GM21576 (cell line): ENCODE measurements around the gene PLA2G4D.

ENCODE experiments used
- ATAC-seq: cut with Tn5 transposase; IDR thresholded peaks from one replicate; pipeline ENCODE4 v1.9.1; 2021; ENCODE audit warnings: mild to moderate bottlenecking, moderate library complexity; ENCODE audit not compliant: unreplicated experiment

Gene PLA2G4D

DNA sequence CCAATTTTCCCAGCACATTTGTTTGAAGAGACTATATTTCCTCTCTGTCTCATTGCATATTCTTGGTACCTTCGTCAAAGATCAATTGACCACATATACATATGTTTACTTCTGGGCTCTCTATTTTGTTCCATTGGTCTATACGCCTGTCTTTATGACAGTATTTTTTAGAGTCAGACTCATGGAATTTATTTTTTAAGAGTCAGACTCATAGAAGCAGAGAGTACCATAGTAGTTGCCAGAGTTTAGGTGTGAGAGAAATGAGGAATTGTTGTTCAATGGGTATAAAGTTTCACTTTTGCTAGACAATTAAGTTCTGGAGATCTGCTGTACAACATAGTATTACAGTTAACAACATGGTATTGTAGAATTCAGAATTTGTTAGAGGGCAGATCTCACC, 35.0 kb upstream of the PLA2G4D start:
- ATAC-seq: no peak

DNA sequence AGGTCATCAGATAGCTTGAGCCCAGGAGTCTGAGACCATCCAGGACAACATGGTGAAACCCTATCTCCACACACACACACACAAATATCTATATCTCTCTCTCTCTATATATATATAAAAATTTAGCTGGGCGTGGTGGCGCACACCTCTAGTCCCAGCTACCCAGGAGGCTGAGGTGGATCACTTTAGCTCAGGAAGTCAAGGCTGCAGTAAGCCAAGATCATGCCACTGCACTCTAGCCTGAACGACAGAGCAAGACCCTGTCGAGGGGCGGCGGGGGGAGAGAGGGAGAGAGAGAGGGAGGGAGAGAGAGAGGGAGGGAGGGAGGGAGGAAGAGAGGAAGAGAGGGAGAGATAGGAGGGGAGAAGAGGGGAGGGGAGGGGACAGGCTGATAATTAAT, 34.1 kb upstream of the PLA2G4D start:
- ATAC-seq: no peak

DNA sequence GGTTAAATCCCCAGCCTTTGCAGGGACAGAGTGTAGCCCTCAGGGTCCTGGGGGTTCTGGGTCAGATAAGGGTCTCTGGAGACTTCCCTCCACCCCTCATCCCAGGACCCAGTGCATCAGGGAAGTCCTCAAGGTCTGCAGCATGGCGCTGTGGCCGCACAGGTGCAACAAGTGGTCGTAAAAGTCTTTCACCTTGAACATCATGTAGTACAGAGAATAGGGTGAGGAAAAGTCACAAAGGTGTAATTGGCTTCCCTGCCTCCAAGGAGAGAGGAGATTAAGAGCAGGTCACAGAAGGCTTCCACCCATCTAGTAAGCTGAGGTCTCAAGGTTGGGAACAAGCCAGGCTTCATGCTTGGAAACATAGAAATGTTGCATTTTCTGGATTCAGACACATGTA, 29.2 kb upstream of the PLA2G4D start:
- no peak for ATAC-seq

DNA sequence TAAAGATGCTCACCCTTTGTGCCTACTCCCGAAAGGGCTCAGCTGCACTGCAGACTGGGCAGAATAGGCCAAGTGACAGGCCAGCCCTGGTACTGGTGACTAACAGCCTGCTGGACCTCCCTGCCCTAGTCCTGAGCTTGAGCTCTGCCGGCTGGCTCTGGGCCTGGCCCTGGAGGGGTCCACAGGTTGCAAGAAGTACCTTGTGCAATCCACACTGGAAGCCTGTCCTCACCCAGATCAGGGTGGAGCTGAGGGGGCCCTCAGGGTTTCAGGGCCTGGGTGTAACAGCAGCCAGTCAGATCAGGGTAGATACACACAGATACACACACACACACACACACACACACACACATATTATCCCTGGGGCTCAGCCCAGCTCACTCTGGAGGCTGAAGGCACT, 27.3 kb upstream of the PLA2G4D start:
- ATAC-seq: no peak

DNA sequence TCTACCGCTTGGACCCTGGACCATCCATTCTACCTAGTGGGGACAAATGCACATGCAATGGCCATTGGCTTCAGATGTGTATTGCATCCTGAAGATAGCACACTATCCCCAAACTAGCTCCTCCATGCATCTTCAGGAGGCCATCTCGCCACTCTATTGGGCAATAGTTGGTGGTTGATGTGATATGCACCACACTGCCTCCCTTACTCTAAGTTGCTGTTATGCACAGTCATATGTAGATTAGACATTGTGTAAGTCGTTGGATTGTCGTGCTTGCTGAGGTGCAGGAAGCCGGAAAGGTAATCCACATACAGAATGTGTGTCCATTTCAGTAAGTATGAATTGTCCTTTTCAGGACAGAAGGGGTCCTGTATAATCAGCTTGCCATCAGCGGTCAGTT, 26.7 kb upstream of the PLA2G4D start:
- no peak for ATAC-seq

DNA sequence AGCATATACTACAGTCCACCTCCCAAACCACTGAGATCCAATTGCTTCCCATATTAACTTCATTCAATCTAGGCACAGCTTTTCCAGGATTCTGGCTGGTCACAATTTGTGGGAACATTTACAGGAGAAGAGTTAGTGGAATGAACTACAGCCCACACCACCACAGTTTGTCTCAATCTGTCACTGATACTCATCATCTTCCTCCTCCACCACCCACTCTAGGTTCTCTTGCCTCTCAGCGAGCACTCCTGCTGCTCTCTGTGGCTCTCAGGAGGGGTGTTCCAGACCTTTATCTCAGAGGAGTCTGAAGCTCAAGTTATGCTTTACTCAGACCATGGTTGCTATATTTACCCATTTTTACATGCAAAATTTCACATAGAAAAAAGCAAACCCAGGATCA, 25.9 kb upstream of the PLA2G4D start:
- no peak for ATAC-seq

DNA sequence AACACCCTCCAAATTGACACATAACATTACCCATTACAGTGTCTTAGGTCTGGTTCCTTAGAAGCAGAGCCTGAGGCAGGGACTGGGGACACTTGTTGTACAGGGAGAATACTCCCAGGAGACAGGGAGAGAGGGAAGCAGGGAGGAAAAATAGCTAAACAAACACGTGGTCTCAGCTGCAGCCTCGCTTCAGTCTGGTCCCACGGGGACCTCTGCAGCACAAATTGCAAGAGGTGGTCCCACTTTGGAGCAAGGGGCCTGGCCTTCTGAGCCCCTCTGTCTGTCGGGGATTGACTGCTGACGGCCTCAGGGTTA, 25.0 kb upstream of the PLA2G4D start:
- ATAC-seq: no peak

DNA sequence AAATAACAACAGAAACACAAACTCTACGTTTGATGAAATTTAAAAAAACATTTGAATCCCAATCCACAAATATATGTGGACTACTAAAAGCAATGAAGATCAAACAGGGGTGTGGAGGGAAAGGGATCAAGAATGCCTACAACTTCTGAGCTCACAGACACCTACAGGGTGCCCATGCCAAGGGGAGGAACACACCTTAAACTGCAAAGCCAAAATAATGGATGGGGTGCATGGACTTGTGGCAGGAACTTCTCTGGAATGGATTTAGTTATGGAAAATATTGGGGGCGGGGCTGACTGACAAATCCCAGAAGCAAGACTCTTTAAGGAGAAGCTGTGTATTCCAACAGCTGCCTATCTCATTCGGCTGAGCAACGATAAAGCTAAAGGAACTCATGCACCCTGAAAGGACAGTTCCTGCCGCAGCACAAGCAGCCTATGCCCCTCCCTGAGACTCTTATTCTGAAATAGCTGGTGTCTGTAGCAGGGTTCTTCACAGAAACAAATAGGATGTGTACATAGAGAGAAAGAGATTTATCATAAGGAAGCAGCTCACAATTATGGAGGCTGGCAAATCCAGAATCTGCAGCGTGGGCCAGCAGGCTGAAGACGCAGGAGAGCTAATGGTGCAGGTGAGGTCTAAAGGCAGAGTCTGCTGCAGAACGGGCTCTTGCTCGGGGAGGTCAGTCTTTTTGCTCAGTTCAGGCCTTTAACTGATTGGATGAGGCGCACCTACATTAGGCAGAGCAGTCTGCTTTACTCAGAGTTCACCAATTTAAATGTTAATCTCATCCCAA, 24.5 kb upstream of the PLA2G4D start:
- no peak for ATAC-seq

DNA sequence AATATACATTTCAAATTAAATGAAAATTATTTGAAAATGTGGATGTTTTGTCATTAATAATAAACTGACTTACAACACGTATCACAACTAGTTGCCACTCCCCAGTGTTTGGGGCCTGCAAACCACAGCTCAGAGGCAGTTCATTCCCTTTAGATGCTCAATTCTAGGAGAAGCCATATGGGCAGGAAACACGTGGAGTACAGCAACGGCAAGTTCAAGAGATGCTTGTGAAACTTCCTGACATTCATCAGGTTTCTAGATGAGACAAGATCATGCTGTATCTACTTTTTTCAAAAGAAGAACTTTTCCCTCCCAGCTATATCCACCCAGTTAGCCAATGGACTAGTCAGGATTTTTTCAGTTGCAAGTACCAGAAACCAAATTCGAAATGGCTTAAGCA, 17.6 kb upstream of the PLA2G4D start:
- no peak for ATAC-seq

DNA sequence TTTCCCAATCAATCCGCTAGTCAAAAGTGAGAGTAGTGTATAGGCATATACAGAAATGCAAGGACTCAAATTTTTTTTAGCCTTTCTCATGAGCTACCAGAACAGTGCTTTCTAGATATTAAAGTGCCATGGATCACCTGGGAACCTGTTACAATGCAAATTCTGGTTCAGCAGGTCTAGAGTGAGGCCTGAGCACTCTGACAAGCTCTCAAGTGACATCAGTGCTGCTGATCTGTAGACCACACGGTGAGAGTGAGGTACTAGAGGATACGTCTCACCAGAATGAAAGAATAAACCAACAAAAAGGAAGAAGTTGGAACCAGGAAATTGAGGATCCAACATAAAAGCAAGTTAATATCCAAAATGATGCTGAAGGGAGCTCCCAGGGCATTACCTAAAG, 16.0 kb upstream of the PLA2G4D start:
- no peak for ATAC-seq

DNA sequence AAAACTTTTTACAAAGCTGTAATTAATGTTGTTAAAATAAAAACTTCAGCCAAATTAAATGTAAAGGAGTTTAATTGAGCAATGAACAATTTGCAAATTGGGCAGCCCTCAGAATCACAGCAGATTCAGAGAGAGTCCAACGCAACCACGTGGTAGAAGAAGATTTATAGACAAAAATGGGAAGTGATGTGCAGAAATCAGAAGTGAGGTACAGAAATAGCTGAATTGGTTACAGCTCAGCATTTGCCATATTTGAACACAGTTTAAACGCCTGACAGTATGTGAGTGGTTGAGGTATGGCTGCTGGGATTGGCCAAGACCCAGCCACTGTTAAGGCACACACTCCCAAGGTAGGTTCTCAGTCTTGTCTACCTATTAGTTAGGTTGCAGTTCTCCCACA, 14.4 kb upstream of the PLA2G4D start:
- ATAC-seq: no peak

DNA sequence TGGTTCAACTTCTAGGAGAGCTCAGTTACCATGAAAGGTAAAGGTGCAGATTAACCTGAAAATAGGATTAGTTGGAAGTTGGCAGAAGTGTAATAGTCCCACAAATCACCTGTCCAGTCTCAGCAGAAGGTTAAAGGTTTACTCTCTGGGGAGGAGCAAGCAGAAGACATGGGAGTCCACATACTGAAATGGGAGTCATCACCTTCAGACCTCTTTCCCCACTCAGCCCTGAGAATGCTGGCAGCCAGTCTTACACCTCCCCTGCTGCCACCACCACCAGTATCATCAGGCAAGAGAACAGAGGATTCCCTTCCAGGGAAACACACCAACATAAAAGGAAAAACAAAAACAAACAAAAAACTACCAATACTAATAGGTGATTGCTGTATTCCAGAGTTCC, 13.8 kb upstream of the PLA2G4D start:
- no peak for ATAC-seq

DNA sequence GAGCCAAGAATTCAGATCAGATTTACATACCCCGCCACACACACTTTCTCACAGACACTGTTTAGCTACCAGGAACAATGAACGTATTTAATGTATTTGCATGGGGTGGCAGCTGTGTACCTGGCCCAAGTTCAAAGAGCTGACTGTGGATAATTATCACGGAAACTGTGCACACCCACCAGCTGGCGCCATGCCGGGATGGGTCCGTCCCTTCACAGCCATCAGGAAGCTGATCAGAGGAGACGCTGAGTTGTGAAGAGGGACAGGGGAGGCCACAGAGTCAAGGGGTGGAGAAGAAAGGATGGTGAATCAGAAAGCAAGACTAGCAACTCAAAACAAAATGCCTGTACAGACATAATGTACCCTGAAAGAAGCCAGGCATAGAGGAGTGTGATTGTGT, 13.1 kb upstream of the PLA2G4D start:
- ATAC-seq: no peak

DNA sequence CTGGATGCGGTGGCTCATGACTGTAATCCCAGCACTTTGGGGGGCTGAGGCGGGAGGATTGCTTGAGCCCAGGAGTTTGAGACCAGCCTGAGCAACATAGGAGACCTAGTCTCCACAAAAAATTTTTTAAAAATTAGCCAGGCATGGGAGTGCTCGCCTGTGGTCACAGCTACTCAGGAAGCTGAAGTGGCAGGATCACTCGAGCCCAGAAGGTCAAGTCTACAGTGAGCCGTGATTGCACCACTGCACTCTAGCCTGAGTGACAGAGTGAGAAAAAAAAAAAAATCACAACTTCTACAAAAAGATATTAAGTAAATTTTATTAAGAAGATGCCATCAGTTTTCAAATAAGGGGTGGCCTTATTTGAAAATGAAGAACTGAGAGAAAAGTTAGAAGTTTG, 11.9 kb upstream of the PLA2G4D start:
- no peak for ATAC-seq

DNA sequence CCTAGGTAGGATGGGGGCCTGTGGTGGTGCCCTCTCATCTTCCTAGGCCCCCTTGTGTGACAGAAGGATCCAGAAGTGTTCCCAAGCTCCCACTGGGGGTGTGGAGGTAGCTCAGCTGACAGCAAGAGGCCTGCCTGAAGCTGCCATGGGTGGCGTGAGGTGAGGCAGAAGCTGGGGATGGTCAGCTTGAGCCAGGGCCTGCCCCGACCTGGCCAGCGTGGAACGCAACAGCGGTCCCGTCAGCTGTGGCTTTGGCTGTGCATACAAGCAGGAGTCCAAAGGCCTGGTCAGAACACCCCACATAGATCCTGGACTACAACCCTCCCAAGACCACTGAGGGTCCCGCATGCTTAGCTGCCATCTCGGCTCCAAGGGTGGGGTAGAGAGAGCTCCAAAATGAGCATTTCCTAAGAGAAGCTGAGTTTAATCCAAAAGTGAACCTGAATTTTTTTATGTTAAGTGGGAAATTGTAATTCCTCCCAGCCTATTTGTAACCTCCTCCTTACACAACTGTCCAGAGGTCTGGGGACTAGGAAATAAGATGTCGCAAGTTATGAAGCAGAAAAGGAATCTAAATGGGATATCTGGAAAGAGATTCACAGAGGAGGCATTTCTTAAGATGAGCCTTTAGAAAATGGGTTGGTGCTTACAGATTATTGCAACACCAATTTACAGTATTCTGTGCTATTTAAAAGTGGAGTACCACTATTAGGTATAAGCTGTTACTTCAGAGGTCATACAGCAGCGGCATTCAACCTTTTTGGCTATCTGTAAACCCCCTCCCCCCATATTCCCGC, 9.9 kb upstream of the PLA2G4D start:
- ATAC-seq: no peak

DNA sequence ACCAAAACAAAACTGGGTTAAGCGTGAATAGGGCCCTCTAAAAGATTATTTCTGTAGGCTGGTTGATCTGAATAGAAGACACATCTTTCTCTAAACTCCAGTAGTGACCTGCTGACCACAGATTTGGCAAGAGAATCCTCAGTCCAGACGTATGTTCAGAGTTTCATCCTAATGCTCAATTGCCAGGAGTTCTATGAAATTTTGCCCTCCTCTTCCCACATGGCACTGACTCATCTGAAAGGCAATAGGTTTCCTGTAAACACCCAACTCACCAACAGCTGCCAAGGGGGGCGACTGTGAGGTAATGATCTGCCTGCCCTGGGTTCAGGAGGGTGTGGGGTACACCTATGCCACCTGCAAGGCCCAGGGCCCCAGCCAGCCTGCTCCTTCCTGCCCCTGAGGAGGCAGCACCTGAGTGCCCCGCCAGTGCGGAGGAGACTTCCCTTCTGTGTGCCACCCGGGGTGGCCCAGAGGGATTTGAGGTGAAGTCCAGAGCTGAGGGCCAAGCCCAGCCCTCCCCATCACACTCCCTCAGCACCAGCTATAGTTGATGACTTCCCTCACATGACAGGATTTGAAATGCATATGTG, 8.4 kb upstream of the PLA2G4D start:
- ATAC-seq: no peak

DNA sequence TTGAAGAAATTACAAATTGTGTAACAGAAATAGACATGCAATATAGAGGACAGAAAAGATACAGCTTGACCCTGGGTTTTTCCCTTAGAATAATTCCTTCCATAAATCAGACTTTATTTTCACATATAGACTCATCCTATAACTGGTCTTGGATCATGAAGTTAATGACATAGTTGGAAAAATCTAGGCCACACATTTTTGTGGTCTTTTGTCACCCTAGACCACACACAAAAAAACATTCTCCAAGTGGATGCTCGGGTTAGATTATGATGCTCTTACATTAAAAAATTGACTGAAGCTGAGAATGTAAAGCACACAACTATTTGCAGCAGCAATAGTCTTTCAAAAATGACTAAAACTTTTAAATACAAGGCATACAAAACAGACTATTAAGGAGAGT, 7.5 kb upstream of the PLA2G4D start:
- ATAC-seq: no peak

DNA sequence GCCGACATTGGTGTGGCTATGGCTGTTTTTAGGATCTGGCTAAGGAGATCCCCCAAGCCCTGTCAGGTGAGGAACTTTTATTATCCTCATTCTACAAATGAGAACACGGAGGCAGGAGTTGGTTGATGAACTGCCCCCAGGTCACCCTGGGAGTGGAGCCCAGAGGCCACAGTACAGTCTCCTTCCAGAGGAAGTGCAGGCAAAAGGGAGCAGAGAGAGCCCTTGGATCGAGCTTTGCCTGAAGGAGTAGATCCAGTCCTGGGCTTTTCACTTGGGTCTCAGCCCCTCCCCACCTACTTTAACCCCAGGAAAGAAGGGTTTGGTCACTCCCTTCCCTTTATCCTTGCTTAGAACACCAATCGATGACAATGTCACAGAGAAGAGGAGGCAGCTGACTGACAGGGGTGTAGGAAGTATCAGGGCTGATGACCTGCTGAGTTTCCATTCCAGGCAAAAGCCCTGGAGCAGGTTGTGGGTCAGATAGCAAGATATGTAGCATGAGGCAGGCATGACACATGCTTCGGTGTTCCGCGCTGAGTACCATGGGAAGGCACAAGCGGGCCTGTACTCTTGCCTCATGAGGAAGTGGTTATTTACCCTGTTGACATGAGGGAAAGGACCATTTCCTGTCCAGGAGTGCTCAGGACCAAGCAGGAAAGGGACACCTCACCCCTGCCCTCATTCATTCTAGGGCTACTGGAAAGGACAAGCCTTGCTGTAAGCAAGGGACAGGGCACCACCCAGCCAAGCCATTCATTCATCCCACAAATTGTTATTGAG, 5.8 kb upstream of the PLA2G4D start:
- ATAC-seq: no peak

DNA sequence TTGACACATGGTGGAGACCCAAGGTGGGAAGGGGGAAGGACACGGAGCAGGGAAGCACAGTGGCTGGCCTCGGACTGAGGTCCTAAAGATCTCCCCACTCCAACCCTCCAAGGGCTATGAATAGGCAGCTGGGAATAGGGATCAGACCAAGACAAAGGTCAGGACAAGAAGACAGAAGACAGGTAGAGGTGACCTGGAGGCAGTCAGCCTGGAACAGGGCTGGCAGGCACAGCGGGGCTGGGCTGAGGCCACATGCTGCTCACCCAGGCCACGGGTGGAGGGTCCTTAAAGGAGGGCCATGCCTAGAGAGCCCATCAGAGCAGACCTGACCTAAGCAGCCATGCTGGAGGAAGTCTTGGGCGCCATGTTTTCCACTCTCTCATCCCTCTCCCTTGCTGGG, 2.7 kb upstream of the PLA2G4D start:
- ATAC-seq: no peak

DNA sequence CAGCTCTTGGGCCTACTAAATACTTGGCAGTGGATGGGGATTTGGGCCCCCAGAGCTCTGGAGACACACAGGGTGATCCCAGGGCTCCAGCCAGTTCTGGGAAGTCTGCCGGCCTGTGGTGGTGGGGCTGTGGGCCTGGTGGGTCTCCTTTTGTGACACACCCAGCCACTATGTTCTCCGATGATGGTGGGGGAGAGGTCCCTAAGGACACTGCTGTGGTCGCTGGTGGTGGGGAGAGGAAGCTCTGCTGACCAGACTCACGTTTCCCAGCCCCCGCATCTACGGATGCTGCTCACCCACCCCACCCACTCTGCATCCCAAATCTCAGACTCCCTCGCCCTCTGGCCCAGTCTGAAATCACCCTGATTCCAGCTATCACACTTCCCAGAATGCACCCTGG, 396 bp downstream of the PLA2G4D start:
- no peak for ATAC-seq
